Uterus (tissue), 2 donors: ENCODE results near the gene PRM3.

Source experiments
- CTCF ChIP-seq, 4 experiments: fragments of 200-600 bp in 2 of 4; fragments of 450-650 bp in 2 of 4; sonication (generic) in 2 of 4; IDR thresholded peaks; one replicate each; pipeline ENCODE4 v1.5.1; 2016 to 2019; ENCODE audit warnings: antibody characterized with exemption in 4 of 4, mild to moderate bottlenecking in 2 of 4, moderate library complexity in 1 of 4
- POLR2A ChIP-seq, 2 donors: fragments of 450-650 bp; IDR thresholded peaks; one replicate each; pipeline ENCODE4 v1.6.1; 2016; ENCODE audit warnings: antibody characterized with exemption in 2 of 2, mild to moderate bottlenecking in 1 of 2, moderate library complexity in 1 of 2

DNA sequence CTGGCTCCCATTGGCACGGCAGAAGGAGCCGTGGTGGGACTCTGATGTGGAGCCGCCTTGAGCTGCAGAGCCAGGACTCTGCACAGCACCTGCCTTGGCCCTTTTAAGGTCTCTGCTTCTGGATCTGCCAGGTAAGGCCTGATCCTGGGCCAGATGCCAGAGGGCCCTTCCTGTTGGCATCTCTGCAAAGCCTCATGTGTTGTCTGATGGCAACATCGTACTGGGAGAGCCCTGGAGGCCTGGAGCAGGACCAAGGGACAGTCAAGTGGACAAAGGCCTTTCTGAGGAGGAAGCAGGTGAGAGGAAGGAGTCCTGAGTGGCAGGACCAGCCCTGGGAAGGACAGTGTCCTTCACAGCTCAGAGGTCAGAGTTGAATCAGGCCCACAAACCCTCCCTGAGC is 43.5 kb downstream of the PRM3 start:
- TF ChIP-seq POLR2A (IDR thresholded peaks at IDR 0.05) (no peak), CTCF (IDR thresholded peaks at IDR 0.05) (no peak)
